Measurements from ENCODE around the gene IQCB1.

GRCh38 chr3:121817753-121818152 lies 17.1 kb downstream of the IQCB1 start:
- TF ChIP-seq POLR2A (IDR thresholded peaks at IDR 0.05), result no peak
- no peak for TF ChIP-seq CTCF (IDR thresholded peaks at IDR 0.05)
- TF ChIP-seq POLR2AphosphoS5 (IDR thresholded peaks at IDR 0.05; ENCODE audit: insufficient read depth in 1 of 2, low read depth in 1 of 2), result no peak
